ENCODE data around the gene TMEM94. TPM values are rescaled to one million over a fixed set of nuclear protein-coding genes. Genes with fewer than 3 reads are reported as not detected.

Gene TMEM94
- total and polyA plus RNA-seq, 2 of the 8 experiments (the other 6 are each of a cell fraction or from before 2014, with no cell fraction given): 54.8 to 69.9 TPM

DNA sequence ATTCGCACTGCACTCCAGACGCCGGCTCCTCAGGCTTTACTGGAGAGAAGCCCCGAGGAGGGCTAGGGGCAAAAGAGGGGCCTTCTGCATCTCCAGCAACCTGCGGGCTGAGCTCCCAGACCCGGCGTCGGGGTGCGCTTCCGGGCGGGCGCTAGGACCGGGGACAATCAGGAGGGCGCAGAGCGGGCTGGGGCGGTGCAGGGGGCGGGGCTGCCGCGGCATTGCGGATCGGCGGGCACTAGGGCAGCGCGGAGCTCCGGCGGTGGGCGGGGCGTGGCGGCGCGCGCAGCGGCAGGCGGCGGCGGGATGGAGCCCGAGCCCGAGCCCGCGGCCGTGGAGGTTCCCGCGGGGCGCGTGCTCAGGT, 59.8 kb downstream of the TMEM94 start, which contains the start of gene TSEN54:
TSEN54 (plus strand) TSS at position 274 of the 364 bp plus-strand sequence; CDS start at position 307, 33 bp downstream.
- H3K9ac ChIP-seq (replicated peaks in 1 of 4; ENCODE audit: extremely low read depth in 1 of 4, low read depth in 3 of 4, low read length in 3 of 4): peak within 1 kb of the TSS in 2 of 4 experiments; percentile 13 to 31; a peak in 2 of 7 replicates
- no peak within 1 kb of the TSS for H2BK12ac ChIP-seq (ENCODE audit: low read depth, low read length)
- no peaks in the 10 kb centered on the region for H3K9me3 ChIP-seq (ENCODE audit: insufficient read depth in 2 of 2, low read depth in 1 of 2, low read length in 1 of 2)
- no peak within 1 kb of the TSS for H3K4ac ChIP-seq (replicated peaks; ENCODE audit: insufficient read length, low read depth, low read length)
- DNase-seq (ENCODE audit: low read depth in 1 of 2, low spot score in 2 of 2) (peak in 1 of 2 experiments; percentile 93), FAIRE-seq (no peak)
- CTCF ChIA-PET (ENCODE audit: partially characterized antibody): interaction anchor here (0.6 to 3.3 kb wide), 21 partner anchors 9 to 595 kb away, joined by 3 to 18 read pairs (median 4); partner anchors contain the start of genes LLGL2, SLC25A19, SMIM5 and WBP2
- H3K4me1 ChIP-seq (replicated peaks in 1 of 4; ENCODE audit: control insufficient read depth in 3 of 4, insufficient read depth in 4 of 4, low read length in 3 of 4): peaks cover 0 to 14% (median 8%) of the 10 kb centered on the region in 4 experiments; a peak in 6 of 7 replicates
- peaks cover 2 to 31% of the 10 kb centered on the region in 2 experiments for H4K20me1 ChIP-seq (replicated peaks in 1 of 2; ENCODE audit: control insufficient read depth in 1 of 2, insufficient read depth in 2 of 2, low read length in 2 of 2)
- peak within 1 kb of the TSS; percentile 54 for H4K91ac ChIP-seq (replicated peaks; ENCODE audit: insufficient read length, low read length)
- peak within 1 kb of the TSS; percentile 66; the same call in 1 of the 2 replicates for H2AFZ ChIP-seq (ENCODE audit: low read length)
- H2BK5ac ChIP-seq (ENCODE audit: low read depth, low read length): peak within 1 kb of the TSS; percentile 82; the same call in 1 of the 2 replicates
- H2BK120ac ChIP-seq (replicated peaks; ENCODE audit: low read depth, low read length): no peak within 1 kb of the TSS
- H3K79me1 ChIP-seq (ENCODE audit: low read depth, low read length): peaks cover 3% of the 10 kb centered on the region
- H3K23ac ChIP-seq (ENCODE audit: insufficient read length): no peak within 1 kb of the TSS
- peak within 1 kb of the TSS; percentile 79 to 92 (median 82) for H3K4me3 ChIP-seq (ENCODE audit: extremely low read depth in 1 of 4, insufficient read depth in 2 of 4, low read depth in 3 of 4, low read length in 4 of 4)
- H3K4me2 ChIP-seq (ENCODE audit: insufficient read depth in 1 of 2, low read depth in 2 of 2, low read length in 2 of 2): peak within 1 kb of the TSS; percentile 86 to 99
- POLR2A ChIA-PET (ENCODE audit: partially characterized antibody): interaction anchor here (0.7 to 2.5 kb wide), 9 partner anchors 9 to 74 kb away, joined by 3 to 23 read pairs (median 4); partner anchors contain the start of gene LLGL2
- no peak within 1 kb of the TSS for H3K14ac ChIP-seq (ENCODE audit: insufficient read length)
- H3K56ac ChIP-seq (replicated peaks; ENCODE audit: insufficient read length, low read depth, low read length): no peak within 1 kb of the TSS
- H3K23me2 ChIP-seq (ENCODE audit: low read depth, low read length): peaks cover 18% of the 10 kb centered on the region
- H4K5ac ChIP-seq (ENCODE audit: insufficient read length, low read depth, low read length): peak within 1 kb of the TSS; percentile 97
- peaks cover 0 to 12% (median 4%) of the 10 kb centered on the region in 4 experiments; a peak in 3 of 8 replicates for H3K36me3 ChIP-seq (ENCODE audit: control insufficient read depth in 2 of 4, insufficient read depth in 4 of 4, low read length in 3 of 4)
- no peak within 1 kb of the TSS; the same call in 1 of the 2 replicates for H3K27ac ChIP-seq (ENCODE audit: low read depth, low read length)
- H2BK20ac ChIP-seq (ENCODE audit: low read length): no peak within 1 kb of the TSS
- H3K27me3 ChIP-seq (replicated peaks in 1 of 4; ENCODE audit: control insufficient read depth in 3 of 4, extremely low read depth in 1 of 4, insufficient read depth in 3 of 4, low read length in 3 of 4): no peaks in the 10 kb centered on the region
- H3K79me2 ChIP-seq (ENCODE audit: control insufficient read depth in 1 of 2, insufficient read depth in 2 of 2, low read length in 2 of 2): peaks cover 0 to 16% of the 10 kb centered on the region in 2 experiments; a peak in 1 of 4 replicates
- WGBS, 2 experiments (ENCODE audit: extremely low coverage in 1 of 2, insufficient coverage in 1 of 2, insufficient read length in 1 of 2, insufficient replicate concordance in 2 of 2, low coverage in 1 of 2, low lambda C conversion rate in 2 of 2, missing lambda C conversion rate in 1 of 2): 0% methylated on average over 15 of the region's 45 CpGs; no CpG with 5 or more reads in 1 of the 2 experiments
- H2BK15ac ChIP-seq (ENCODE audit: low read length): no peak within 1 kb of the TSS
- peak within 1 kb of the TSS; percentile 97 for H3K18ac ChIP-seq (ENCODE audit: extremely low read depth, low read length)
- no peak within 1 kb of the TSS for H4K8ac ChIP-seq (ENCODE audit: extremely low read depth, insufficient read depth, low read length)
- H2AK5ac ChIP-seq (ENCODE audit: low read depth, low read length): no peak within 1 kb of the TSS
- TF ChIP-seq ASH2L (IDR thresholded peaks at IDR 0.05; ENCODE audit: low read length) (peak; percentile 0), RFX5 (IDR thresholded peaks at IDR 0.05; ENCODE audit: borderline replicate concordance, low read depth, low read length) (no peak), PHF8 (conservative IDR thresholded peaks at IDR 0.05; ENCODE audit: low read depth, low read length) (no peak), POU5F1 (IDR thresholded peaks at IDR 0.05; ENCODE audit: low read depth, low read length) (no peak), KDM4A (IDR thresholded peaks at IDR 0.05; ENCODE audit: low read depth, low read length, severe bottlenecking) (peak; percentile 53), NRF1 (IDR thresholded peaks at IDR 0.05; ENCODE audit: low read depth, low read length) (no peak), TCF12 (IDR thresholded peaks at IDR 0.05; ENCODE audit: low read depth, low read length) (no peak), CEBPB (IDR thresholded peaks at IDR 0.05; ENCODE audit: low read depth, low read length) (no peak), HDAC6 (IDR thresholded peaks at IDR 0.05; ENCODE audit: low read depth, low read length) (no peak), CTBP2 (IDR thresholded peaks at IDR 0.05; ENCODE audit: borderline replicate concordance, insufficient read depth, insufficient read length, low read length) (no peak), CBX5 (IDR thresholded peaks at IDR 0.05; ENCODE audit: low read depth, low read length) (no peak), TEAD4 (IDR thresholded peaks at IDR 0.05; ENCODE audit: low read depth, low read length) (peak; percentile 74; the same call in 1 of the 2 replicates)

Data from H1 (cell line).